Trophoblast cell (in vitro differentiated cells and primary cell): ENCODE measurements around the gene RTN4.

Experiments used
- DNase-seq, 2 donors: peaks; one replicate each; pipeline ENCODE4 v3.0.0-alpha.2; 2016
- H2AFZ ChIP-seq: 2 replicates; pipeline ENCODE4 v1.6.1; 2013; ENCODE audit warnings: low read length, moderate library complexity, mild to moderate bottlenecking; ENCODE audit not compliant: insufficient read depth, poor library complexity
- H2AK5ac ChIP-seq: 2 replicates; pipeline ENCODE4 v1.6.1; 2013; ENCODE audit warnings: mild to moderate bottlenecking, low read length
- H2BK120ac ChIP-seq: 2 replicates; pipeline ENCODE4 v1.6.1; 2013; ENCODE audit warnings: low read length, mild to moderate bottlenecking, moderate library complexity; ENCODE audit not compliant: insufficient read depth, poor library complexity
- H2BK12ac ChIP-seq: 2 replicates; pipeline ENCODE4 v1.6.1; 2013; ENCODE audit warnings: mild to moderate bottlenecking, low read length, moderate library complexity
- H2BK5ac ChIP-seq: 2 replicates; pipeline ENCODE4 v1.6.1; 2013; ENCODE audit warnings: low read length, low read depth, moderate library complexity, mild to moderate bottlenecking; ENCODE audit not compliant: poor library complexity
- H3K14ac ChIP-seq: 2 replicates; pipeline ENCODE4 v1.6.1; 2013; ENCODE audit warnings: mild to moderate bottlenecking, low read length
- H3K18ac ChIP-seq: 2 replicates; pipeline ENCODE4 v1.6.1; 2013; ENCODE audit warnings: mild to moderate bottlenecking, low read length
- H3K23ac ChIP-seq: 2 replicates; pipeline ENCODE4 v1.6.1; 2013; ENCODE audit warnings: low read length
- H3K27ac ChIP-seq: 2 replicates; pipeline ENCODE4 v1.5.1; 2013; ENCODE audit warnings: low read depth, mild to moderate bottlenecking, inconsistent platforms, low read length, moderate library complexity
- H3K27me3 ChIP-seq: 2 replicates; pipeline ENCODE4 v1.6.1; 2013; ENCODE audit warnings: inconsistent platforms, mild to moderate bottlenecking, low read length, moderate library complexity; ENCODE audit not compliant: insufficient read depth
- H3K36me3 ChIP-seq, 2 experiments: 1 replicate in 1 of 2; 2 replicates in 1 of 2; pipeline ENCODE4 v1.6.1; 2013; ENCODE audit warnings: low read length in 2 of 2, mild to moderate bottlenecking in 2 of 2, moderate library complexity in 1 of 2; ENCODE audit not compliant: insufficient read depth in 2 of 2, control insufficient read depth in 1 of 2
- H3K4ac ChIP-seq: 2 replicates; pipeline ENCODE4 v1.6.1; 2013; ENCODE audit warnings: low read depth, mild to moderate bottlenecking, low read length, moderate library complexity
- H3K4me1 ChIP-seq, 2 experiments: 1 replicate in 1 of 2; 2 replicates in 1 of 2; pipeline ENCODE4 v1.6.1; 2013; ENCODE audit warnings: low read length in 2 of 2, mild to moderate bottlenecking in 2 of 2, moderate library complexity in 1 of 2; ENCODE audit not compliant: insufficient read depth in 2 of 2, control insufficient read depth in 1 of 2
- H3K4me2 ChIP-seq: 2 replicates; pipeline ENCODE4 v1.6.1; 2013; ENCODE audit warnings: inconsistent platforms, mild to moderate bottlenecking, low read length, moderate library complexity
- H3K4me3 ChIP-seq: 2 replicates; pipeline ENCODE4 v1.5.1; 2013; ENCODE audit warnings: mild to moderate bottlenecking, low read depth, low read length, inconsistent platforms
- H3K79me1 ChIP-seq: one replicate; pipeline ENCODE4 v1.6.1; 2013; ENCODE audit warnings: low read length
- H3K79me2 ChIP-seq: 2 replicates; pipeline ENCODE4 v1.6.1; 2013; ENCODE audit warnings: low read length, mild to moderate bottlenecking; ENCODE audit not compliant: control insufficient read depth, insufficient read depth, poor library complexity
- H3K9ac ChIP-seq: 2 replicates; pipeline ENCODE4 v1.6.1; 2013; ENCODE audit warnings: mild to moderate bottlenecking, low read length
- H3K9me3 ChIP-seq: 2 replicates; pipeline ENCODE4 v1.6.1; 2013; ENCODE audit warnings: low read depth, mild to moderate bottlenecking, control low read depth, inconsistent platforms, low read length; ENCODE audit not compliant: insufficient read depth
- H4K12ac ChIP-seq: 2 replicates; pipeline ENCODE4 v1.6.1; 2013; ENCODE audit warnings: low read depth, mild to moderate bottlenecking, low read length, moderate library complexity
- H4K8ac ChIP-seq: 2 replicates; pipeline ENCODE4 v1.6.1; 2013; ENCODE audit warnings: low read depth, mild to moderate bottlenecking, low read length, moderate library complexity
- H4K91ac ChIP-seq: one replicate; pipeline ENCODE4 v1.6.1; 2013; ENCODE audit warnings: low read depth, mild to moderate bottlenecking, low read length, moderate library complexity
- WGBS: extraction: QIAGEN DNeasy Blood & Tissue Kit; methylation state at CpG from one replicate; pipeline ENCODE4 v1.1.7; 2013; ENCODE audit warnings: missing lambda C conversion rate; ENCODE audit not compliant: insufficient read length, insufficient coverage; ENCODE audit errors: extremely low coverage; 5-methylcytosine and 5-hydroxymethylcytosine counted together

The RTN4 gene

DNA sequence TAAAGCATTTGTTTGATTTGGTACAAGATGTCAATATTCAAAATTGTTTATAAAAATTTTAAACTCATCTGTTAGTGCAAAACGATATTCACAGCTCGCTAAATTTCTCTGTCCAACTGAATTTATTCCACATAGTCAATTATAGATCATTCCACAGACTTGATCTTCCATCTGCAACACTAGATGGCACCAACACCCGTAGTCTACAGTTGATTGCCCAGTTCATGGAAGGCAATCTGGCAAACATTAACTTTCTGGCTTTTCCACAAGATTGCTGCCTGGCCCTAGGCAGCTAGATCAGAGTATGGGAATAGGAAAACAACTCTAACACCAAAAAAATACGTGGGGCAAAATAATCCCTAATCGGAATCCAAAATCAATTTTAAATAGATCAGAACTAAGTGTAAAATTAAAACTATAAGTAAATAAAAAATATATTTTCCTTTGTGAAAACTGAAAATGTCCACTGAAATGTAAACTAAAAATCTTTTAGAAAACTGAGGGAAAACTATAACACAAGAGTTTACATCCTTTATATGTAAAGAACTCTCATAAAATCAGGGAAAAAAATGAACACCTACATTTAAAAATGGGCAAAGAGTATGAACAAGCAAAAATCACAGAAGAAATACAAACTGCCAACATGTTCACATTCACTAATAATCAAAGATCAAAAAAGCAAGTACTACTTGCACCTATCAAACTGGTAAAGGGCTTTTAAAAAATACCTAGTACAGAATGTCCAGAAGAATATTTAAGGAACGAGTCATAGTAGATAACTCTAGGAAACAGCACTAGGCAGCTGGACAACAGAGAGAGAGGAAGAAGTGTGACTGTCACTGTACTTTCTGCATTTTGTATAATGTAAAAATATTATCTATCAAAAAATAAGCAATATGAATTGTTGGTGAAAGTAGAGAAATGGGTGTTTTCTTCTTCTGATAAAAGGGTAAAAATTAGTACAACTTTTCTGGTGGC, 35.0 kb downstream of the RTN4 start:
- Histone ChIP-seq H2BK5ac (no peak overlapping the region), H4K12ac (no peak overlapping the region), H4K91ac (no peak overlapping the region), H3K79me2 (peaks cover 3% of the 10 kb centered on the region), H3K9ac (no peak overlapping the region), H3K27me3 (no peaks in the 10 kb centered on the region), H3K14ac (no peak overlapping the region), H3K27ac (no peak overlapping the region), H2BK12ac (no peak overlapping the region), H3K4me3 (no peak overlapping the region), H3K4me1 (peaks cover 0 to 3% of the 10 kb centered on the region in 2 experiments), H2AFZ (no peak overlapping the region), H3K18ac (no peak overlapping the region), H3K4me2 (no peak overlapping the region), H3K36me3 (peaks cover 0 to 1% of the 10 kb centered on the region in 2 experiments), H3K79me1 (no peaks in the 10 kb centered on the region), H3K23ac (no peak overlapping the region), H2BK120ac (no peak overlapping the region), H3K9me3 (no peaks in the 10 kb centered on the region), H3K4ac (no peak overlapping the region), H4K8ac (no peak overlapping the region), H2AK5ac (no peak overlapping the region)
- DNase-seq = peak; percentile 30 to 74
- WGBS = no CpG with 5 or more reads among the region's 6 CpGs

DNA sequence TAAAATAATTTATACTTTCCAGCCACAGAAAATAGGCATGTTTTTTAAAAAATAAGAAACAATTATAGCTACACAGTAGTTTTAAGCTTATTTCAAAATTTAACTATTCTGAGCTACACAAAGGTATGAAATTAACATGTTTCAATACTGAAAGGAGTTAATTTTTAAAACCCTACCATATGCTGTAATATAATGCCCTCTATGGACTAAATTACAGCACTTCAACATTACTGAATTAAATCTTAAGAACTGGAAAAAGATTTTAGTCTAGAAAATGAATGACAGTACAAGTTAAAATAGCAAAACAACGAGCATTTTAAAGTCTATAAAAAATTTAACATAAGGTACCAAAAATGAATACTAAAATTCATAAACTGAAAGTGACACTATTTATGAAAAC, 36.3 kb downstream of the RTN4 start:
- no peak for DNase-seq
- Histone ChIP-seq H3K79me1 (no peaks in the 10 kb centered on the region), H3K79me2 (peaks cover 3% of the 10 kb centered on the region), H3K14ac (no peak overlapping the region), H4K12ac (no peak overlapping the region), H3K23ac (no peak overlapping the region), H3K9me3 (no peaks in the 10 kb centered on the region), H4K91ac (no peak overlapping the region), H2BK5ac (no peak overlapping the region), H4K8ac (no peak overlapping the region), H3K4me2 (no peak overlapping the region), H2AFZ (no peak overlapping the region), H2BK120ac (no peak overlapping the region), H3K4me3 (no peak overlapping the region), H3K36me3 (no peaks in the 10 kb centered on the region), H3K4ac (no peak overlapping the region), H2AK5ac (no peak overlapping the region), H3K9ac (no peak overlapping the region), H3K4me1 (peaks cover 0 to 6% of the 10 kb centered on the region in 2 experiments), H3K27me3 (no peaks in the 10 kb centered on the region), H3K18ac (no peak overlapping the region), H2BK12ac (no peak overlapping the region), H3K27ac (no peak overlapping the region)
- WGBS = no CpG with 5 or more reads among the region's 1 CpG

DNA sequence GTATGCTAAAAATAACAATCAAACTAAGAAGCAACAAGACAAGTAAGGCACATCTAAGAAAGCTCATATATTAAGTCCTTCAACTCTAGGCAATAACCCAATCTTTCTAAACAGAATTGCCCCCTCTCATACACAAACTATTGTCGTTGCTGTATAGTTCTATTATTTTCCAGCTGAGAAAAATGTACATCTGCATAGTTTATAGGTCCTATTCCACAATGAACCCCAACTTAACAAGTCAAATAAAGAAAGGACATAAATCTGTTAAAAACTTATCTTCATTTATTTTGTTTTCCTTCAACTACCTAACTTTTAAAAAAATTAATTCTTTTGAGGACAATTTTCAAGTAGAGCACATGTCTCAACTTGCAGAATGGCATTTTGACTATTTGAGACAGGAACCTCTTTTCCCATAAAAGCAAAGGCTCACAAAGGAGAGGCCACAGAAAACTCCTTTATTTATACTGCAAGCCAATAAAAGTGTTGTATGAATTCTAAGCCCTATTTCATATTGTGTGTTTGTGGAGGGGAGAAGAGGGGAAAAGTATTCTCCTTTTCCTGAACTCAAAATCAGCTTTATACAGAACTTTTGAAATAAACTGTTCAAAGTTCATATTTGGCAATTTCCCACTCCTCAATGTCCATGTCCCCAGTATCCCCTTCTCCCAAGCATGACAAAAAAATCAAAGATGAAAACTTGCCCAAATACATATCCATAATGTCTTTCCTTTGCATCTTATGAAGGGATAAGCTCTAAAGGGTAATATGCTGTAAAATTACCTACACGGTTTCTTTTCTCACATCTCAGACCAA, 37.4 kb downstream of the RTN4 start:
- Histone ChIP-seq H2BK12ac (no peak overlapping the region), H2AK5ac (no peak overlapping the region), H2BK120ac (no peak overlapping the region), H4K12ac (no peak overlapping the region), H3K27me3 (no peaks in the 10 kb centered on the region), H3K36me3 (no peaks in the 10 kb centered on the region), H2AFZ (no peak overlapping the region), H4K8ac (no peak overlapping the region), H3K4me2 (no peak overlapping the region), H3K9me3 (no peaks in the 10 kb centered on the region), H3K18ac (no peak overlapping the region), H3K9ac (no peak overlapping the region), H3K79me2 (peaks cover 3% of the 10 kb centered on the region), H3K23ac (no peak overlapping the region), H3K27ac (no peak overlapping the region), H3K4ac (no peak overlapping the region), H3K14ac (no peak overlapping the region), H2BK5ac (no peak overlapping the region), H3K4me1 (peaks cover 0 to 6% of the 10 kb centered on the region in 2 experiments), H4K91ac (no peak overlapping the region), H3K79me1 (no peaks in the 10 kb centered on the region), H3K4me3 (no peak overlapping the region)
- WGBS = no CpG with 5 or more reads among the region's 2 CpGs
- no peak for DNase-seq

DNA sequence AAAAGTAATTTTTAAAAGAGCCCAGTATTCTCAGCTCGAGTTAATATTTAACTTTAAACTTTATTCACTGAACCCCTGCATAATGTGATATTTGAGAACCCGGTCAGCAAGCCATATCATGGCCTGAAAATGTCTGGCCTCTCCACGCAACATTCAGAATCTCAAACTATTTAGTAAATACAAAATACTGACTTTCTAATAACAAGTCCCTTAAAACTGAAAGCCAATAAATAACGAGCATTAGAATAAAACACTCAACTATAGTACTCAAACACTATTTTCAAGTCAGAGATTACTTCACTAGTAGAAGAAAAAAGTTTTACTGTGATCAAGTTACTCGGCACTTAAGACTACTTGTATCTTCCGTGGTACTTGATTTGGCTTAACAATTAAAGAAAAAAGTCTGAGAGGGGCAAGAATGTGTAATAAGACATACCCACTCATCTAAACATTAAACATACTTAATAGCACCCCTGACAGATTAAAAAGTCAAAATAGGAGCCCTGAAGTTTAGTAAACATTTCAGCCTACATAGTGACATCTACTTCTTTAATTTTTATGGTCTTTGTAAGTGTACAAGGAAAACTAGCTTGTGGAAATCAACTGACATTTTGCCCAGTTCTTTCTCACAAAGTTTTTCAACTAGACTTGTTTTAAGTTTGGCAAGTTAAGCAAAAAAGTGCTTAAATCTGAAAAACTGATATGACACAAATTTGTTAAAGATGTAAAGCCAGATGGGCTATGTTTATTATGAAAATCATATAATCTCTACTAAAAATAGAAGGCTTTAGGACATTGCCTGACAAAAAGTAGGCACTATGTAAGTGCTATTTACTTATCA, 38.2 kb downstream of the RTN4 start:
- no peak for DNase-seq

More for the DNA sequence above, 38.2 kb downstream of the RTN4 start:
- no peaks in the 10 kb centered on the region for H3K27me3 ChIP-seq
- H3K4ac ChIP-seq = no peak overlapping the region
- H3K18ac ChIP-seq = no peak overlapping the region
- no peak overlapping the region for H3K27ac ChIP-seq
- no peak overlapping the region for H2AK5ac ChIP-seq
- no peak overlapping the region for H3K23ac ChIP-seq
- no peak overlapping the region for H3K14ac ChIP-seq
- H2AFZ ChIP-seq = no peak overlapping the region
- H3K4me3 ChIP-seq = no peak overlapping the region
- peaks cover 3% of the 10 kb centered on the region for H3K79me2 ChIP-seq
- H2BK120ac ChIP-seq = no peak overlapping the region
- H2BK5ac ChIP-seq = no peak overlapping the region
- H4K8ac ChIP-seq = no peak overlapping the region
- H4K91ac ChIP-seq = no peak overlapping the region
- no CpG with 5 or more reads among the region's 6 CpGs for WGBS
- H3K9ac ChIP-seq = no peak overlapping the region
- no peaks in the 10 kb centered on the region for H3K9me3 ChIP-seq
- no peak overlapping the region for H4K12ac ChIP-seq
- no peak overlapping the region for H2BK12ac ChIP-seq
- no peaks in the 10 kb centered on the region for H3K79me1 ChIP-seq
- no peak overlapping the region for H3K4me2 ChIP-seq
- no peaks in the 10 kb centered on the region for H3K36me3 ChIP-seq
- peaks cover 0 to 6% of the 10 kb centered on the region in 2 experiments for H3K4me1 ChIP-seq
